GM08714 (cell line): Measurements from ENCODE around the gene FOXP3.

Source experiments
- H3K4me3 ChIP-seq: fragments of 200-500 bp; sonication (Bioruptor generic); 2 replicates; pipeline ENCODE4 v1.5.1; 2014; ENCODE audit warnings: mild to moderate bottlenecking, low read length, inconsistent platforms
- ZNF274 ChIP-seq: IDR thresholded peaks from 2 replicates; pipeline ENCODE4 v1.6.1; 2012; ENCODE audit warnings: mild to moderate bottlenecking, low read depth, low read length

FOXP3 gene

DNA sequence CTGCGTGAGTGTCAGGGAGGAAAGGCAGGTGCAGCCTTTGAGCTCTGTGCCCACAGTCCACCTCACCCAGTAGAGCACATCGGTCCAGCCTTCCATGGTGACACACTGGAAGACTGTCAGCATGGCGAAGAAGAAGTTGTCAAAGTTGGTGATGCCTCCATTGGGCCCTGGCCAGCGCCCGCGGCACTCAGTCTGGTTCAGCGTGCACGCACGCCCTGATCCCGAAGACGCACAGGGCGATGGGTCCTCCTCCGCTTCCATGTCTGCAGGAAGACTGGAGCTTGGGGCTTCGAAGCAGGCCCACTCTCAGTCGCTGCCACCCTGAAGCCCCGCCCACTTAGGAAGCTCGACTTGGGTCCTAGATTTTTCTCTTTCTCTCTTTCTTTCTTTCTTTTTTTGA is 36.3 kb downstream of the FOXP3 start:
- TF ChIP-seq ZNF274 = no peak

DNA sequence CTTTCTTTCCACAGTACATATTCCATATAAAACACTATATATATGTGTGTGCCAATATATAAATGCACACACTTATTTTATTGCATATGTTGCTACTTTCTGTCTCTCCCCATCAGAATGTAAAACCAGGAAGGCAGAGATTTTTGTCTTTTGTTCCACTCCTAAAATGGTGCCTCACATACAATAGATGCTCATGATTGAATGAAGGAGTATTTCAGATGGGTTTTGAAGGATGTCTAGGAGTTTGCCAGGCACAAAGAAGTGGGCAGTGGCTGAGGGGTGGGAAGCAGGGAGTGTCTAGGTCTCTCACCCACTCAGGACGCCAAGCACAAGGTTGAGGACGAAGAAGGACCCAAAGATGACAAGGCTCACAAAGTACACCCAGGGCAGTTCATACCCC is 36.8 kb downstream of the FOXP3 start:
- H3K4me3 ChIP-seq = no peak overlapping the region
- no peak for TF ChIP-seq ZNF274

More for the DNA sequence above, 36.3 kb downstream of the FOXP3 start:
- no peak overlapping the region for H3K4me3 ChIP-seq

DNA sequence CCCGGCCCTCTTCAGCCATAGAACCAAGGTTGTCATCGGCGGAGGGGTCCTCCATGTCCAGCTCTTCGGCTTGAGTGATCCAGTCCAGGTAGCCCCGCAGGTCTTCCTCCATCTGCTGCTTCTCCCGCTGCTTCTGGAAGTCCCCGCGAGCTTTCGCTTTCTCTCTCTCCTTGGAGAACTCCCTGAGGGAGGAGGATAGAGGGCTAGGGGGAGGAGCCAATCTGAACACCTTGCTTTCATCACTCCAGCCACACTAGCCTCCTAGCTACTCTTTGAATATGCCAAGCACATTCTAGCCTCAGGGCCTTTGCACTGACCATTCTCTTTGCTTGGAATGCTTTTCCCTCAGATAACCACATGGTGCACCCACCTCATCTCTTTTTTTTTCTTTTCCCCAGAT is 37.6 kb downstream of the FOXP3 start:
- H3K4me3 ChIP-seq = no peak overlapping the region
- no peak for TF ChIP-seq ZNF274

DNA sequence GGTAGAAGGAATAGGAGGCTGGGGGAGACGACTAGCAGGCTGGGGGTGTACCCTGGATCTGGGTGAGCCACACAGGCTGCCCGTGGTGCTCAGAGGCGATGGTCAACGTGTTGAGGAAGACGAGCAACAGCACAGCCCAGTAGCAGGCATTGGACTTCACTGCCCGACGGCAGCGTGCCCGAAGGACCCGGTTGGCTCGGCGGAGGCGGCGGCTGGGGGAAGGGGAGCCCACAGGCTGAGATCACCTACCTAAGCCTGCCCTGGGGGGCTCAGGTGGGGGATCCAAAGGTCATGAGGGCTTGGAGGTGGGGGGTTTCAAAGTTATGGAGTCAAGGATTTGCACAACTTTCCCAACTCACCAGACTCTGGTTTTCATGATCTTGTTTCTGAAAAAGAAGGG is 38.7 kb downstream of the FOXP3 start:
- TF ChIP-seq ZNF274 = no peak
- H3K4me3 ChIP-seq = no peak overlapping the region

DNA sequence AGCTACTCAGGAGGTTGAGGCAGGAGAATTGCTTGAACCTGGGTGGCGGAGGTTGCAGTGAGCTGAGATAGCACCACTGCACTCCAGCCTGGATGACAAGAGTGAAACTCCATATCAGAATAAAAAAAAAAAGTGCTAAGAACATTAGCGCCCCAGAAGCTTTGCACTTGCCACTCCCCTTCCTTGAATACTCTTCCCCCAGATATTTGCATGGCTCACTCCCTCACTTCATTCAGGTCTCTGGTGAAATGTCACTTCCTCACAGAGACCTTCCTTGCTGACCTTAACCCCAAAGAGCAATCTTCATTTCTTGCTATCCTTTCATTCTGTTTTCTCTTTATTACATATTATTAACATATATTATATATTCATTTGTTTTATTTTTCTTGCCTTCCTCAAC is 42.6 kb downstream of the FOXP3 start:
- no peak overlapping the region for H3K4me3 ChIP-seq
- TF ChIP-seq ZNF274 = no peak

DNA sequence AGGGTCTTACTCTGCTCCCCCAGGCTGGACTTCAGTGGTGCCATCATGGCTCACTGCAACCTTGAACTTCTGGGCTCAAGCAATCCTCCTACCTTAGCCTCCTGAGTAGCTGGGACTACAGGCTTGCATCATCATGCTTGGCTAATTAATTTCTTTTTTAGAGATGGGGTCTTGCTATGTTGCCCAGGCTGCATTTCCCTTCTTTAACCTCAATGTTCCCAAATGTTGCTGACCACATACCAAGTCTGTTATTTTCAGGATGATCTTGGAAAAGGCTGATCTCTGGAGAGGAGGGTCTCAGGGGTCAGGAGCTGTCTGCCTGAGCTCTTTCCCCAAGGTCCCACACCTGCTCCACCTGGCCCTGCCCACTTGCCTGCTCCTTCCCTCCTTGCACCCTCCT is 44.4 kb downstream of the FOXP3 start:
- no peak overlapping the region for H3K4me3 ChIP-seq
- no peak for TF ChIP-seq ZNF274

DNA sequence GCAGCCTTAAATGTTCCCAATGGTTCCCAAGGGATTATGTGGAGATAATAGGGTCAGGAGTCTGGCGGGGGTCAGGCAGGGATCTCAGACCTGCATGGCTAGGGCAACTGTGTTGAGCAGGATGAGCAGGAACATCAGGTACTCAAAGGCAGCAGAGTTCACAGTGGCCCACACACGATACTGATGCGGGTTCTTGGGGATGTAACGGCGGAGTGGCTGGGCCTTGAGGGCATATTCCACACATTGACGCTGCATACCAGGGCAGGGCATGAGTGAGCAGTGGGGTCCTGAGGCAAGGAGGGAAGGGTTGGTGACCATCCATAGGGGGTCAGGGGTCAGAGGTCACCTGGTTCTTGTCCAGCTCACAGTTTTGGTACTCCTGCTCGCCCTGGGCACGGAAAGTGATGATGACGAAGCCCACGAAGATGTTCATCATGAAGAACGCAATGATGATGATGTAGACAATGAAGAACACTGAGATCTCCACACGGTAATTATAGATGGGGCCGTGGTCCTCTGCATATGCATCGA is 49.4 kb downstream of the FOXP3 start:
- no peak overlapping the region for H3K4me3 ChIP-seq
- no peak for TF ChIP-seq ZNF274

DNA sequence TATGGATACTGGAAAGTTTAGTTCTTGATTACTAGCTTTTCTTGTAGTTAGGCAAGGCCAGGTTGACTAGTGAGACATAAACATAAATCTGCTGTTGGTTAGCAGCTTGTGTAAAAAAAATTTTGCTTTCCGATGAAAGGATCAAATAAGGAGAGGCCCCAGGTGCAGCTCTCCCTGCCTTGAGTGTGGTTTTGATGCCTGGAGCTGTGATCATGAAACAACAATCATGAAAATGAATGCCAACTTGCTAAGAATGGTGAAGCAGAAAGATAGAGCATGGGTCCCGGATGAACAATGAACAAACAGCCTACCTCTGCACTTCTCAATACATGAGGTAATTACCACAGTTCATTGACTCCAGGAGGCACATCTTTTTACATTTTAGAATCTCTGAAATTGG is 50.1 kb downstream of the FOXP3 start:
- no peak overlapping the region for H3K4me3 ChIP-seq
- TF ChIP-seq ZNF274 = no peak

DNA sequence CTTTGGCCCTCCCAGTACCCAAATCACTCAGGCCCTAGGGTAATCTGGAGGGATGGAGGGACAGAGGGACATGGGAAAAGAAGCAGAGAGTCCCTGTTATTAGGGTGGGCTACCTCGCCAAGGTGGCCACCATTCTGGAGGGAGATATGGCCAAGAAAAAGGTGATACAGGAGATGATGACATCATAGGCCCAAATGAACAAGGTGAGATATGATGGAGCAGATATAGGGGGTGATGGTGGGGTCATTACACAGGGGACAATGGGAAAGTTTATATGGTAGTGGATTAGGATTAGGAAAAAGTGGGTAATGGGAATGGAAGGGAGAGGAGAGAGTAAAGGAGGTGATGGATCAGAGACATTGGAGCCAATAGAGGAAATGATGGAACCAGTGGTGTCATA is 51.6 kb downstream of the FOXP3 start:
- TF ChIP-seq ZNF274 = no peak
- no peak overlapping the region for H3K4me3 ChIP-seq

DNA sequence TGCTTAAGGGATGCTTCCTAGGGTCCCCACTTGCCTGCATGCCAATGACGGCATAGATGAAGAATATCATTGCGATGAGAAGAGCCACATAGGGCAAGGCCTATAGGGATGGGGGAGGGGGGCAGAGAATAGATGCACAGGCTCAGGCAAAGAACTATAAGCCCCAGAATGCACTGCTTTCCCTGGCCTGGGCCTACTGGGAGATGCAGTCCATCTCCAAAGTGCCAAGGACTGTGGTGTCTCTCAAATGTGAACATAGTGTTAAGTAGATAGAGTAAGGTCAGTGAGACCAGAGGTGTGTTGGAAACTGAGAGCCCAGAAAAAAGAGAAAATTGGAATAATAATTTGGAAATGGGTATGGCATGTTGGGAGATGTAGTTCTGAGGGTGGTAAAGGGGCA is 52.3 kb downstream of the FOXP3 start:
- H3K4me3 ChIP-seq = no peak overlapping the region
- TF ChIP-seq ZNF274 = no peak

DNA sequence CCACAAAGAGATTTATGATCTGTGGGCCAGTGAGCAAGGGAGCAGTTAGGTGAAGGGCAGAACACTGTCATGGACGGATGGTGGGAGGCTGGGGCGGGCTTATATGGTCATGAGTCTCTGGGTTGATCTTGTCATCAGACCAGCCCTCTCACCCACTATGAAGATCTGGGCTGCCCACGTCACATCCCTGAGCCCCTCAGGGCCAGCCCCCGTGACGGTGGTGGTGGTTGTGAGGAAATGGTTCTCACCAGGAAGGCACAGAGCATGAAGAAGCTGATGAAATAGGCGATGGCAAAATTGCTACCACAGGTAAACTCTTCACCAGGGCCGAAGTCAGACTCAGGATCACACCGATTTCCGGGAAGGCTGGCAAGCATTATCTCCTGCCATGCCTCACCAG is 53.4 kb downstream of the FOXP3 start:
- no peak for TF ChIP-seq ZNF274

DNA sequence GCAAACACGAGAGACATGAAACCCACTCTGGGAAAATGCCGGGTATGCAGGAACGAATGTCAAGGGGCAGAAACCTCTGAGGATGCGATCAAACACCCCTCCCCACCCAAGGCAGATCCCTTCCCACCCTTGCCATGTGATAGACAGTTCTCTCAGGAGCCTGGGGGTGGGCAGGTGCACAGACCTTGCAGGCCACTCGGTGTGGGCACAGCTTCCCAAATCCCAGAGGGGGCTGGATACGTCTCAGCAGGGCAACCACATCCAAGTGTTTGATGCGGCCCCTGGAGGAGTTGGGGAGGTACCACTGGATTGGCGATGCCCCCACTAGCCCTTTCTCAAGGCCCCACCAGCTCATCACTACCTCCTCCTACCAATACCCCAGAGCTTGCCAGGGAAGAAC is 54.1 kb downstream of the FOXP3 start:
- TF ChIP-seq ZNF274 = no peak
- no peak overlapping the region for H3K4me3 ChIP-seq

More for the DNA sequence above, 53.4 kb downstream of the FOXP3 start:
- no peak overlapping the region for H3K4me3 ChIP-seq

DNA sequence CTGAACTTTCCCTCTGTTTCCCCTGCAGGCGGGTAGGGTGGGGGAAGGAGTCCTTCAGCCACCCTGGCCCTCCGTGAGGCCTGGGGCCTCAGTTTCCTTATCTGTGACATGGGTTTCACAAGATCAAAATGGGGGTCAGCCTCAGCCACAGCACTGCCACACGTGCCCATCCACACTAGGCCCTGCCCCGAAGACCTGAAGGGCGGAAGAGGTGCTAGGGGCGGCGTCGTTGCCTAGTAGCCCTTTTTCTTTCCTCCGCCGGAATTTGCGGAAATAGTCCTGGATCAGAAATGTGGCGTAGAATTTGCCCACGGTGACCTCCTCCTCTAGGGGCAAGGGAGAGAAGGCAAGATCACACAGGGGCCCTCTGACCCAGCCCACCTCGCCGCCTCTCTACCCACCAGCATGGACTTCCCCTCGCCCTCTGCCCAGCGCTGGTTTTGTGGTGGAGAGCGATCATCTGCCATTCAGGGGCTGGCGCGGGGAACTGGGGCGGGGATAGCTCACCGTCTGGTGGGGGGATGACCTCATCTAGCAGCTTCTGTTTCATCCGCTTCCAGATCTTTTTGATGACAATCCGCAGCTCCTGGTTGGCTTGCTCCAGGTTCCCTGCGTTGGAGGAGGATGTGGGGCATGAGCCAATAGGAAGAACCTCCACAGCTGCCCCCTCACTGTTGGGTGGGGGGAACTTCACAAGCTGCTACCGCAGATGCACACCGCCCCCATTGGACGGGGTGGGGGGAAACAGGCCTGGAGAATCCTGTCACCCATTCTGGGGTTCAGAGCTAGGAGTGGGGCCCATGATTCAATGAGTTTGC is 54.9 kb downstream of the FOXP3 start:
- no peak overlapping the region for H3K4me3 ChIP-seq
- TF ChIP-seq ZNF274 = no peak

DNA sequence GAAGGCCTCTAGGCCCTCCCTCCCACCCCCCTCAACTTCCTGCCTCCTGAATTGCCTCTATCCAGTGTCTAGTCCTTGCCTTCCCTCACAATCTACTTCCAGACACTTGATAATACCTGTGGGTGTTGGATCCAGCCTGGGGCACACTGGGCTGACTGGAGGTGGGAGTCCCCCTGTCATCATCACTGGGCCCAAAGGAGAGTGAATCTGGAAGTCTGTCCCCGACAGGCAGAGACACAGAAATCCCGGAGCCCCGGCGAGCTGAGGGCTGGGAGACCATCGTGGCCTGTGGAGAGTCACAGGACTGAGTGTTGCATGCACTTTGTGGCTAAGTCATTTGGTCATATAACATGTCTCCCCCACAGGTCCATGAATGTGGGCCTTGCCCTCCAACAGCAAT is 56.1 kb downstream of the FOXP3 start:
- no peak for TF ChIP-seq ZNF274
- no peak overlapping the region for H3K4me3 ChIP-seq

DNA sequence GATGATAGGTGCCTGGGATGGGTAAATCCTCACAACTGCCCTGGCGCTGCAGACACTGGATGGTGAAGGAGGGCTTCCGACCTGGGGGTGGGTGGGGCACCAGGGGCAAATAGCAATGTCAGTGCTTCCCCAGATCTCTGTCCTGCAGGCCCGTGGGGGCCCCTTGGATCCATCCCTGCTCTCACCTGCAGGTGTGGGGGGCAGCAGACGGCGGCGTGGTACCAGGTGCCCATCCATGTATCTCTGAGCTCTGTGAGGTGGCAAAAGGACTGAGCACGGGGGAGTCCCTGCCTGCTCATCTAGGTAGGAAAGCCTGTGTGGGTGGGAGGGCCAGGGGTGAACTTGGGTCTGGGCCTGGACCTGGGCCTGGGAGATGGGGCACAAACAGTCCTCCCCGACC is 58.0 kb downstream of the FOXP3 start:
- H3K4me3 ChIP-seq = no peak overlapping the region
- no peak for TF ChIP-seq ZNF274

DNA sequence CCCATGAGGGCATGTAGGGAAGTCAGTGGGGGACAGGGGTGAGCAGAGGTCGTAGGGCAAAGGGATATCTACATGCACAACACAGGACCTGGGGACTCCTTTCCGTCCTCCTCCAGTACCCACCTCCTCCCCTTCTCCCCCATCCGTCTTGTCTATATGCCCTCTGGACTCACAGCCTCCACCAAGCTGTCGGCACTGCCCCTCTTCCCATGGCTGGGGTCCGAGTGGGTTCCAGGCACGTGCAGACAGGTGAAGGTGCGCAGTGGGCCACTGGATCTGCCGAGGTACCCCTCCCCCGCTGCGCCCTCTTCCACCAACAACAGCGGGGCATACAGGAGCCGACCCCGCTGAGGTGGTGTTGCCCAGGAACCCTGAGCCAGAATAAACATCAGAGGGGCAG is 59.1 kb downstream of the FOXP3 start:
- H3K4me3 ChIP-seq = no peak overlapping the region
- no peak for TF ChIP-seq ZNF274
